ENCODE measurements around the gene KRT26.
A peak's percentile ranks its signal among the peaks of the same experiment; 100 is the strongest.
"Not testable (repeated sequence)": the region's sequence is repeated elsewhere in the genome, so short reads cannot be mapped to it uniquely, and the experiment has no call there.

Gene KRT26

GRCh38 chr17:40793832-40794231, 21.8 kb upstream of the KRT26 start:
- no peak for DNase-seq

GRCh38 chr17:40791787-40792436, 19.9 kb upstream of the KRT26 start:
- DNase-seq: no peak

DNA sequence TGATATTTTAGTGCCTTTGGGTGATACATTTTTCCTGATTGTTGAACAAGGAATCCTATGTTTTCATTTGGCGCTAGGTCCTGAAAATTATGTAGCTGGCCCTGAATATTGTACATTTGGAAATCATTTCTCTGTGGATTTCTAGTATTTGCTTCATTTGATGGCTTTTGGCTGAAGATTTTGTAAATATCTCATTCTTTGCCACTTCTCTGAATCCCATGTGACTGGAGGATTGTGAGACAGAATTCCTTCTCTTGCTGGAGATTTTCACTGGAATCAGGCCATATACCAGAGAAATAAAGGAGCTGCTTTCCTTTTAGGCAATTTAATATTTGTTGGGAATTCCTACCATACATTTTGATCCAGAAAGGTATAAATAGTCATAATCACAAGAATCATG, 19.1 kb upstream of the KRT26 start:
- no peak for DNase-seq

DNA sequence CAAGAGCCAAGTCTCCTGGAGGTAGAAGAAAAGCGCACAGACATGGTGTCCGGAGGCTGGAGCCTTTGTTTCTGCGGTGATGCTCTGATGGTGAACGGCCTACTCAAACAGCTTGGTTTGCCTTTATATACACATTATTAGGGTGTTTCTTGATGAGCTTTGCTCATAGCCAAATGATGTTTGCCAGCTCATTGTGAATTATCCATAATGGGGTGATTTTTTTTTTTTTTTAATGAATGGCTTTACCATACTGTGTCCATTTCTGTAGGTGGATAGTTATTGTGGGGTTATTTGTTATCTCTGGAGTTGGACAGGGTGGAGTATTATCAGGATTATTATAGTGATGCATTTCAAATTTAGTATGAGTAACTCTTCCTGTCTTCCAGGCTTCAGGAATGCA, 10.4 kb upstream of the KRT26 start, which contains the start of gene KRT27:
Gene KRT27, minus strand, starts transcription at position 101 of the 400 bp plus-strand sequence. Its CDS starts 57 bp downstream, at position 44.
- DNase-seq: no peak

- peak in 1 of 5 donors; percentile 5 for DNase-seq
Measured at GRCh38 chr17:40779181-40779909, 7.3 kb upstream of the KRT26 start.

DNA sequence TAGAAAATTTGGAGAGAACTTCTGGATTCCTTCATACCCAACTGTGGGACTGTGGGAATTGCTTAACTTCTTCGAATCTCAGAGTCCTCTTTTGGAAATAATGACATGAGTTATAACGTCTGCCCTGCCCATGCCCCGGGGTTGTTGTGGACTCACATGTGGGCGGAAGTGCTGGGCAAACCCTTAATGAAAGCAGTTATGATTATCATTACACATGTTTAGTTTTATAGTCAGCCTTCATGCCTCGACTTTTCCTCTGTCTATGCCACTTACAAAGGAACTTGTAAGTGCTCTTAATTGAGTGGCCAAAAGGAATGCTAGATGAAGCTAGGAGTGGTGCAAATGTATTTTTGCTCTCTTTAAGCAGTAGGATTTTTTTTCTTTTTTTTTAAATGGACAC, 6.5 kb upstream of the KRT26 start:
- DNase-seq: no peak

DNA sequence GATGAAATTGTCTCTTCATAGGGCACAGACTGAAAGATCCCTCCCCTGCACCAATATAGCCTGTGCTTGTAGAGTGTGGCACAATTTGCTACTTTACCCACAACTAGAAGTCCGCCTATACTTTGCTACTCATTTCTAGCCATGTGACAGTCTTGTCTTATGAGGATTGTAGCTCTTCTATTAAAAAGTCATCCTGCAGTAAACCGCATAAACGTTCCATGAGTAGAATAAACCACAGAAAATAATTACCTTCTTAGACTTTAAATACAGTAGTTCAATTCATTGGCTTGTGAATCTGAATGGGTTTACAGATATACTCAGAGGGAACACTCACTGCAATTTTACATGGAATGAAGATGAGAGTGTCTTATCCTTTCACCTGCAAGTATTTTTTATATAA, 6.0 kb upstream of the KRT26 start:
- no peak for DNase-seq

GRCh38 chr17:40777459-40777858, 5.5 kb upstream of the KRT26 start:
- DNase-seq: no peak

DNA sequence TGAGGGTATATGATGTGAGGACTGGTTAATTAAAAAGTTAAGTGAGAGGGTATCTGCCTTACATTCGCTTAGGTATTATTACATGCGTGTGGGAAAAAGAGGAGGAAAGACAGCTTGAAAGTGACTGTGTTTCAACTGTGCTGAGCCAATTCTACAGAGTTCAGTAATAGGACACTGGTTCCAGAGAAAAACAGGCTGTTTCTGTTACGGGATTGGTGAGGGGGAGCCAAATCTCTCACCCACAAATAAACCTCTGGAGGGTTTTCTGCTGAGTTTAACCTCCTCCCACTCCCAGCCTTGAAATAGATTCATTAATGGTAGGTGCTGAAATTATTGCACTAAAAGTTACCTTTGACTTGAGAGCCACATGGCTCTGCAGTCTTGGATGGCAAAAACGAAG, 3.9 kb upstream of the KRT26 start:
- no peak for DNase-seq

DNA sequence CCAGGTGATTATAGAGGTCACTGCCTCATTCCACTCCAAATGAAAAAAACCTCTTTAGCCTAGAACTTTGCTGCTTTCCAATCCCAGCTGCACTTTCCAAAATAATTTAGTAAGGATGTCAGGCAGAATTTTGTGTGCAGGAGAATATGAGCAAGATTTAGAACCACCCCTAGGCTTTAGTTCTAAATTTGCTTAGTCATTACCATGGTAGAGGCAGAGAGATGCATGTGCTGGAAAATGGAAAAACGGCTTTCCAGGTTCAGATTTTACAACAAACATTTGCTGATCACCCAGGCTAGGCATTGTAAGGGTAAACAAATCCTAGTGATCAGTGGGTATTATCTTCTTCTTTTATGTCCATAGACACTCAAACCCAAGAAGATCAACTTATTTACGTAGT, 6.3 kb downstream of the KRT26 start:
- DNase-seq: no peak

DNA sequence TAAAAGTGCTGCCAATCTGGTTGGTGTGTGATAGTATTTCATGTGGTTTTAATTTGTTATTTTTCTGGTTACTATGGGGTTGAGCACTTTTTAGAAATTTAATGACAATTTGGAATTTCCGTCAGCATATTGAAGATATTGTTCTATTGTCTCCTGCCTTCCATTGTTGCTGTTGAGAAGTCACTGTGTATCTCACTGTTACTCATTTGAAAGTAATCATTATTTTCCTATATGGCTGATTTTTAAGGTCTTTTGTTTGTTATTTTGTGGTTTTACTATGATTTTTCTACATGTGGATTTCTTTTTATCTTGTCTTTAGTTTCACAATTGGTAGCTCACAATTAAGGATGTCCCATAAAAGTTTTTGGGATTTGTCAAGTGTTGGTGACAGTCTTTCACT, 8.2 kb downstream of the KRT26 start:
- DNase-seq: no peak

GRCh38 chr17:40760105-40761016, 11.6 kb downstream of the KRT26 start:
- no peak for DNase-seq

DNA sequence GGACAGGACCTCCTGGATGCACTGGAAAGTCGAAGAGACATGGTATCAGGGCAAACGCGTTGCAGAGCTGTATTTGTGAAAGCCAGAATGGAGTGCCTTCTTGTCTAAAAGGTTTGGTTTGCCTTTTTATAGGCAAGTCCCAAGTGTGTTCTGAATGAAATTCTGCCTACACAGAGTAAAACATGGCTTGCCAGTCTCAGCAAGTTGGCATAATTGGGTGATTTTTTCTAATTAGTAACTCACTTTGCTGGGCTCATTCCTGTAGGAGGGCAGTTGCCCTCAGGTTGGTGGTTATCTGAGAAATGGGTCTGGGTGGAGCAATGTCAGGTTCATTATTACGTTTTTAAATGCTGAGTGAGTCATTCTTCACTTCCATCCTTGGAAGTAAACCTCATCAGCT, 16.8 kb downstream of the KRT26 start, which contains the start of gene KRT25:
Gene KRT25, minus strand, starts transcription at position 101 of the 400 bp plus-strand sequence. Its CDS starts 60 bp downstream, at position 41.
- DNase-seq: no peak

DNA sequence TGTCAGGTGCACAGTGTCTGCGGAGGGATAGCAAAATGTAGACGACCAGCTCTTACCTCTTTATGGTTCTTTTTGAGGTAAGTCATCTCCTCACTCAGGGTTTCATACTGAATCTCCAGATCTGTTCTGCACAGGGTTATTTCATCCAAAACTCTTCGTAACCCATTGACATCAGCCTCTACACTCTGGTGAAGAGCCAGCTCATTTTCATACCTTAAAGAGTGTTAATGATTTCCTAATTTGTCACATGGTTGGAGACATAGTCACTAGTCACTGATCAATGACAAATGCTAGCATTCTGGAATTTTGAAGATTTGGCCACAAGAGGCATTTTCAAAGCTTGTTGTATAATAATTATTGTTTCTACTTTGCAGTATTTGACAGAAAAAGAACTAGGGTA, 18.2 kb downstream of the KRT26 start:
- no peak for DNase-seq

DNA sequence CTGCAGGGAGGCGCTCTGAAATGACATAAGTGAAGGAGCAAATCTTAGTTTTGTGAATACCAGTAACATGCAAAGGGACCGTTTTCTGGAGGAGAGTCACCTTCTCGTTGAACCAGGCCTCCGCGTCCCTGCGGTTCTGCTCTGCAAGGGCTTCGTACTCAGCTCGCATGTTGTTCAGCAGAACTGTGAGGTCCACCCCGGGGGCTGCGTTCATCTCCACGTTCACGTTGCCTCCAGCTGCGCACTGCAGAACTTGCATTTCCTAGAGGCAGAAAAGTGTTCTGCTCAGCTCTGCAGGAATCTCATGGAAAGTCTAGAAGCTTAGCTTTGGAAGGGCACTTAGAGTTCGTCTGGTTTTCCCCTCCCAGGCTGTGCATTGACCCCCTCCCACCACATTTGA, 20.9 kb downstream of the KRT26 start:
- no peak for DNase-seq

DNA sequence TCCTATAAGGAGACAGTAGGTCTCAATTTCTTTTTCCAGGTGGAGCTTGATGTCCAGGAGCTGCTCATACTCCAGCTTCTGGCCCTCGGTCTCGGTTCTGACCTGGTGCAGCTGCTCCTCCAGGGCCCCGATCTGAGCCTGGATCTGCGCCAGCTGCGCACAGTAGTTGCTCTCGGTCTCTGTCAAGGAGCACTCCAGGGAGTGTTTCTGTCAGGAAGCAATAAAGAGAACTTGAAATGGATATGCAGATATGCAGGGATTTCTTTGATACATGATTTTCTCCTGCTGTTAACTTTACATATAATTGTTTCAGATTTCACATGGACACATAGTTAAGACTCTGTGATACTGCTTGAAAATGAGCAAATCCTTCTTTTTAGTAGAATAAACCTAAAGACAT, 21.6 kb downstream of the KRT26 start:
- no peak for DNase-seq

DNA sequence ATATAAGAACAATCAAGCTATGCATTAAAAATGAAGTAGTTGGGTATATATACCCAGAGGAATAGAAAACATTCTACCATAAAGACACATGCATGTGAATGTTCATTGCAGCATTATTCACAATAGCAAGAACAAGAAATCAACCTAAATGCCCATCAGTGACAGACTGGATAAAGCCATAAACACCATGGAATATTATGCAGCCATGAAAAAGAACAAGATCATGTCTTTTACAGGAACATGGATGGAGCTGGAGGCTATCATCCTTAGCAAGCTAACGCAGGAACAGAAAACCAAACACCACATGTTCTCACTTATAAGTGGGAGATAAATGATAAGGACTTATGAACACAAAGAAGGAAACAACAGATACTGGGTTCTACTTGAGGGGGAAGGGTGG, 23.3 kb downstream of the KRT26 start:
- not testable (repeated sequence) for DNase-seq

DNA sequence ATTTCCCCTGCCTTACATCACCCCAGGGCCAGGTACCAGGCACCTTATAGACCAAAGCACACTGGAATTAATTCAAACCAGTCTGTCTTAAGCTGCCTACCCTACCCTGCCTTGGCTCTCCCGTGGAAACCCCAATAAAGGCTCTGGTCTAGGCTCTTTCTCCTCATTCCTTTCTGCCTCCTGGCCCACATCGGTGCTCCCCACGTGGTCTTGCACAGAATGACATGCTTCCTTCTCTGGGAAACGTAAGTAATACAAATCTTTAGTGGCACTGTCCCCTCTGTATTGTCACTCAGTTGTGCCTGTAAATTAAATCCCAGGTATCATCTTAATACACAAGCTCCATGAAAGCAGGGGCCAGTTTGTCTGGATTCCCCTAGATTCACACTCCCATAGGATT, 33.4 kb downstream of the KRT26 start:
- DNase-seq: no peak

- no peak for DNase-seq
Measured at GRCh38 chr17:40735016-40735415, 37.0 kb downstream of the KRT26 start.

DNA sequence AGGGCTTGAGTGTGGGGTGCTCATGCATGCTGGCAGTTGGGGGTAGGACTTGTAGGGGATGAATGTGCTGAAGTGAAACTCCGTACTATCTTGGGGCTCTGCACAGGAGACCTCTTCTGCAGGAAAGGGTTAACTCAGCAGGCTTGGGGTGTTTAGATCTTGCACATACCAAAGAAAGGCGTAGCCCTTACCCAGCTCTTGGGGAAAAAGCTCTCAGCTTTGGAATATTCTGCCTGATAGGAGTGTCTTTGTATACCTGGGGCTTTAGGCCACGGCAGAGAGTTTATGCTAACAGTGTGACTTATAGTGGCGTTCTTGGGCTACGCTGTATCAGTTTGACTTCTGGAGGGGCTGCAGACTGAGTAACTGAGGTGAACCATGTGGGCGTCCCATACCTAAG, 38.0 kb downstream of the KRT26 start:
- no peak for DNase-seq

DNA sequence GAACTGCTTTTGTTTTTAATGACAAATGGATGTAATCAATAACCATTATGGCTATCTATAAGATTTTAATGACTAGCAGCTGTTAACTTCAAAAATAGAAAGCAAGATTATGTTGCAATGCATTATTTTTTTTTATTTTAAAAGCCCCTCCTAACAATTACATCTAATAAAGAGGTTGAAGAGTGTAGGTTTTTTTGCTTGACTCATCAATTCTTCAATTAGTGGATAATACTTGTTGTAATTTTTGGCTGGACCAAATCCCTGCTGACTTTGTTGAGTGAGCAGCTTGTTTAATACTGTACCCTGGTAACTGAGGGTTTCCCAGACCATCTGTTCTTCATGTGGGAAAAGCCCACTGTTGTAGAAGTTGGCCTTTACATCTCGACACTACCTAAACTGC, 41.0 kb downstream of the KRT26 start:
- no peak for DNase-seq

DNA sequence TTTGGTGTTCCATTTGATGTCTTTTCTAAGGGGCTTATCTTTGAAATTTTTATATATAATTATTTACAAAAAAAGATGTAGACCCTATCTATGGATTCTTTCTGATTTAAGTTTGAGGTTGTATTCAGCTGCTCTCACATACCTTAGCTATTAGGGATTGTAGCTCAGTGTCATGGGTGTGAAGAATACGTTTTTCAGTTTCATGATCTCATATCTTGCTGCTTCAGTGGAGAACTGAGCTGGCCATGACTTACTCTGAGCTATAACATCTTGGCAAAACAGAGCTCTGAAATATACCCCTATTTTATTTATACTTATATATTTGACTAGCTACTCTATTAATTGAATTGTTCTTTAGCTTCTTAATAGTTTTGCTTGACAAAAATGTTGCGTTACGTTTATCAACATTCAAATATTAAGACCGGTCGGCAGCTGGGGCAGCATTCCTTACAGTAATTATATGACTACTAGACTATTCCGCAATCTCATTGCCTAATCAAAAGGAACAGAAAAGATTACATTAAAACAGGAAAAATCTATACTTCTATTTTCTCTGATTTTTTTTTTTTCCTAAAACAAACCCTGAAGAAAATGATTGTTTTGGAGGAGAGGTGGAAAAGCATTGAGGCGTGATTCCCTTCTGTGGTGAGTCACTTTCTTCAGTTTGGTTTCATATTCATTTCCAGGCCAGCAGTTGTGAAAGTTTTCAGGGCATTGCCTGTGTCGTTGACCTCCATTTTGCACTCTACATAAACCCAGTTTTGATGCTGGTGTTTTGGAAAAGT, 44.4 kb downstream of the KRT26 start:
- no peak for DNase-seq

- no peak for DNase-seq
Measured at GRCh38 chr17:40726919-40727318, 45.1 kb downstream of the KRT26 start.
